Neural cell (in vitro differentiated cells): ENCODE results near the gene SLF2. TPM values are rescaled to one million over a fixed set of nuclear protein-coding genes. Genes with fewer than 3 reads are reported as not detected.

ENCODE experiments used
- H2AFZ ChIP-seq: fragments of 200-600, 300-800 bp; sonication (generic), shearing (Covaris generic); 2 replicates; pipeline ENCODE4 v1.6.0; 2014; ENCODE audit warnings: low read depth, mild to moderate bottlenecking, antibody characterized with exemption, low read length, moderate library complexity
- H3F3A ChIP-seq: fragments of 200-600 bp; shearing (Covaris generic); 2 replicates; pipeline ENCODE4 v1.6.1; 2016; ENCODE audit warnings: mild to moderate bottlenecking, moderate library complexity, mixed read lengths, antibody characterized with exemption, low read length; ENCODE audit not compliant: insufficient read depth, poor library complexity, severe bottlenecking
- H3K27ac ChIP-seq: fragments of 200-600, 300-800 bp; sonication (generic), shearing (Covaris generic); 2 replicates; pipeline ENCODE4 v1.5.1; 2014; ENCODE audit warnings: mild to moderate bottlenecking, low read length, moderate library complexity
- H3K27me3 ChIP-seq: fragments of 300-800, 200-600 bp; sonication (generic), shearing (Covaris generic); 2 replicates; pipeline ENCODE4 v1.6.0; 2014; ENCODE audit warnings: mild to moderate bottlenecking, low read depth, low read length, moderate library complexity; ENCODE audit not compliant: insufficient read depth
- H3K36me3 ChIP-seq: fragments of 300-800, 200-600 bp; sonication (generic), shearing (Covaris generic); 2 replicates; pipeline ENCODE4 v1.5.1; 2014; ENCODE audit warnings: mild to moderate bottlenecking, antibody characterized with exemption, low read length, moderate library complexity; ENCODE audit not compliant: insufficient read depth
- H3K4me2 ChIP-seq: fragments of 300-800, 200-600 bp; sonication (generic), shearing (Covaris generic); 2 replicates; pipeline ENCODE4 v1.6.0; 2014; ENCODE audit warnings: mild to moderate bottlenecking, low read length
- H3K4me3 ChIP-seq: fragments of 300-800, 200-600 bp; sonication (generic), shearing (Covaris generic); 2 replicates; pipeline ENCODE4 v1.5.1; 2014; ENCODE audit warnings: mild to moderate bottlenecking, low read length, moderate library complexity
- H3K79me2 ChIP-seq: fragments of 200-600 bp; shearing (Covaris generic); replicated peaks from 2 replicates; pipeline ENCODE4 v1.6.0; 2014; ENCODE audit warnings: mild to moderate bottlenecking, low read length, moderate library complexity; ENCODE audit not compliant: insufficient read depth
- H3K9ac ChIP-seq: fragments of 300-800, 200-600 bp; sonication (generic), shearing (Covaris generic); 2 replicates; pipeline ENCODE4 v1.6.1; 2016; ENCODE audit warnings: mild to moderate bottlenecking, low read length, mixed read lengths
- H3K9me2 ChIP-seq: fragments of 200-600 bp; shearing (Covaris generic); 2 replicates; pipeline ENCODE4 v1.6.1; 2016; ENCODE audit warnings: mild to moderate bottlenecking, low read length, mixed read lengths; ENCODE audit not compliant: insufficient read depth
- H3K9me3 ChIP-seq: fragments of 200-600, 300-800 bp; sonication (generic), shearing (Covaris generic); 2 replicates; pipeline ENCODE4 v1.6.1; 2016; ENCODE audit warnings: mild to moderate bottlenecking, mixed run types, low read length, moderate library complexity, mixed read lengths
- H4K20me1 ChIP-seq: fragments of 200-600 bp; shearing (Covaris generic); 2 replicates; pipeline ENCODE4 v1.6.1; 2016; ENCODE audit warnings: mild to moderate bottlenecking, mixed run types; ENCODE audit not compliant: insufficient read depth
- CTCF ChIP-seq: fragments of 450-650 bp; IDR thresholded peaks from 2 replicates; pipeline ENCODE4 v1.5.1; 2014; ENCODE audit warnings: antibody characterized with exemption, mild to moderate bottlenecking, moderate library complexity; ENCODE audit not compliant: poor library complexity, severe bottlenecking
- EP300 ChIP-seq: fragments of 450-650 bp; conservative IDR thresholded peaks from 2 replicates; pipeline ENCODE4 v1.6.1; 2014; ENCODE audit warnings: antibody characterized with exemption, mild to moderate bottlenecking, moderate library complexity; ENCODE audit not compliant: poor library complexity, severe bottlenecking
- EZH2 ChIP-seq: fragments of 200-600, 300-800 bp; shearing (Covaris generic), sonication (generic); IDR thresholded peaks from 2 replicates; pipeline ENCODE4 v1.6.1; 2014; ENCODE audit warnings: antibody characterized with exemption, low read length, borderline replicate concordance, mild to moderate bottlenecking; ENCODE audit not compliant: insufficient read depth, poor library complexity, severe bottlenecking
- MXI1 ChIP-seq: fragments of 450-650 bp; conservative IDR thresholded peaks from 2 replicates; pipeline ENCODE4 v1.6.1; 2014; ENCODE audit warnings: antibody characterized with exemption, mild to moderate bottlenecking; ENCODE audit not compliant: poor library complexity, severe bottlenecking
- POLR2AphosphoS5 ChIP-seq: IDR thresholded peaks from 2 replicates; pipeline ENCODE4 v1.6.1; 2012
- RAD21 ChIP-seq: fragments of 450-650 bp; conservative IDR thresholded peaks from 2 replicates; pipeline ENCODE4 v1.6.1; 2014; ENCODE audit warnings: antibody characterized with exemption, mild to moderate bottlenecking, moderate library complexity
- REST ChIP-seq: IDR thresholded peaks from 2 replicates; pipeline ENCODE4 v1.6.1; 2012; ENCODE audit warnings: borderline replicate concordance
- SMC3 ChIP-seq: fragments of 450-650 bp; conservative IDR thresholded peaks from 2 replicates; pipeline ENCODE4 v1.6.1; 2014; ENCODE audit warnings: antibody characterized with exemption, mild to moderate bottlenecking, moderate library complexity; ENCODE audit not compliant: poor library complexity
- TAF1 ChIP-seq: IDR thresholded peaks from 2 replicates; pipeline ENCODE4 v1.6.1; 2012; ENCODE audit warnings: low read depth
- polyA plus RNA-seq: library from polyadenylated mRNA; depleted of rRNA; stranded (reverse); fragments of >200 nt; gene quantifications from 2 replicates; pipeline ENCODE4 v1.2.3, GENCODE V29; 2014

Gene SLF2
- polyA plus RNA-seq, 1 donor from 2014 or later, result 43.0 TPM

GRCh38 chr10:100977436-100977835 lies 64.7 kb downstream of the SLF2 start:
- Histone ChIP-seq H3K9me3 (no peaks in the 10 kb centered on the region), H3K79me2 (no peaks in the 10 kb centered on the region), H3K9ac (no peak overlapping the region), H3F3A (no peaks in the 10 kb centered on the region), H2AFZ (no peak overlapping the region), H3K4me2 (no peak overlapping the region), H3K36me3 (no peaks in the 10 kb centered on the region), H4K20me1 (no peaks in the 10 kb centered on the region), H3K9me2 (no peaks in the 10 kb centered on the region), H3K27ac (no peak overlapping the region), H3K4me3 (no peak overlapping the region), H3K27me3 (no peaks in the 10 kb centered on the region)
- TF ChIP-seq SMC3 (no peak), TAF1 (no peak), CTCF (no peak), EP300 (no peak), EZH2 (no peak), RAD21 (no peak), POLR2AphosphoS5 (no peak), MXI1 (no peak), REST (no peak)

GRCh38 chr10:100978121-100978900 lies 65.5 kb downstream of the SLF2 start:
- no peak overlapping the region for H3K9ac ChIP-seq
- no peaks in the 10 kb centered on the region for H3K79me2 ChIP-seq
- no peaks in the 10 kb centered on the region for H3K9me3 ChIP-seq
- H3K27ac ChIP-seq, result no peak overlapping the region
- no peak overlapping the region for H2AFZ ChIP-seq
- H3K9me2 ChIP-seq, result no peaks in the 10 kb centered on the region
- TF ChIP-seq EP300 (no peak), RAD21 (no peak), TAF1 (no peak)
- H3F3A ChIP-seq, result no peaks in the 10 kb centered on the region
- H3K27me3 ChIP-seq, result no peaks in the 10 kb centered on the region
- H3K4me2 ChIP-seq, result no peak overlapping the region
- H3K4me3 ChIP-seq, result no peak overlapping the region
- no peaks in the 10 kb centered on the region for H3K36me3 ChIP-seq
- no peaks in the 10 kb centered on the region for H4K20me1 ChIP-seq
